Measurements from ENCODE around the gene LDAF1. TPM values are rescaled to one million over a fixed set of nuclear protein-coding genes. Genes with fewer than 3 reads are reported as not detected.

LDAF1 gene
- total and polyA plus RNA-seq, 2 of the 8 experiments (the other 6 are each of a cell fraction or from before 2014, with no cell fraction given): 32.4 to 34.2 TPM

Other genes starting within 250 kb of the LDAF1 start
- gene DNAH3, start 7.8 kb upstream of the LDAF1 start, total RNA-seq (2021; fragmentation: NEBNext Ultra II Directional; extraction: Animal tissue kit (Norgen Biotek cat#: 25700)): 0.71 and 0.78 TPM in 2 replicates
- gene DNAH3, start 7.8 kb upstream of the LDAF1 start, polyA plus RNA-seq (2011; rRNA removed): 0.57 and 0.67 TPM in 2 replicates
- gene ZP2, start 52.9 kb downstream of the LDAF1 start, total RNA-seq (2021; fragmentation: NEBNext Ultra II Directional; extraction: Animal tissue kit (Norgen Biotek cat#: 25700)): not detected in 2 replicates
- not detected in 2 replicates for gene ZP2, start 52.9 kb downstream of the LDAF1 start, polyA plus RNA-seq (2011; rRNA removed)
- gene ANKS4B, start 75.0 kb downstream of the LDAF1 start, total RNA-seq (2021; fragmentation: NEBNext Ultra II Directional; extraction: Animal tissue kit (Norgen Biotek cat#: 25700)): 0.13 and 0.15 TPM in 2 replicates
- 0.05 and 0.06 TPM in 2 replicates for gene ANKS4B, start 75.0 kb downstream of the LDAF1 start, polyA plus RNA-seq (2011; rRNA removed)
- 12.9 and 14.3 TPM in 2 replicates for gene CRYM, start 119.6 kb downstream of the LDAF1 start, total RNA-seq (2021; fragmentation: NEBNext Ultra II Directional; extraction: Animal tissue kit (Norgen Biotek cat#: 25700))
- gene CRYM, start 119.6 kb downstream of the LDAF1 start, polyA plus RNA-seq (2011; rRNA removed): 40.4 and 47.3 TPM in 2 replicates

Measured in H1 (cell line).